ENCODE results near the gene PM20D2. TPM values are rescaled to one million over a fixed set of nuclear protein-coding genes. Genes with fewer than 3 reads are reported as not detected.

Gene PM20D2
- total RNA-seq, 1 experiment from 2014 or later = 14.2 TPM

DNA sequence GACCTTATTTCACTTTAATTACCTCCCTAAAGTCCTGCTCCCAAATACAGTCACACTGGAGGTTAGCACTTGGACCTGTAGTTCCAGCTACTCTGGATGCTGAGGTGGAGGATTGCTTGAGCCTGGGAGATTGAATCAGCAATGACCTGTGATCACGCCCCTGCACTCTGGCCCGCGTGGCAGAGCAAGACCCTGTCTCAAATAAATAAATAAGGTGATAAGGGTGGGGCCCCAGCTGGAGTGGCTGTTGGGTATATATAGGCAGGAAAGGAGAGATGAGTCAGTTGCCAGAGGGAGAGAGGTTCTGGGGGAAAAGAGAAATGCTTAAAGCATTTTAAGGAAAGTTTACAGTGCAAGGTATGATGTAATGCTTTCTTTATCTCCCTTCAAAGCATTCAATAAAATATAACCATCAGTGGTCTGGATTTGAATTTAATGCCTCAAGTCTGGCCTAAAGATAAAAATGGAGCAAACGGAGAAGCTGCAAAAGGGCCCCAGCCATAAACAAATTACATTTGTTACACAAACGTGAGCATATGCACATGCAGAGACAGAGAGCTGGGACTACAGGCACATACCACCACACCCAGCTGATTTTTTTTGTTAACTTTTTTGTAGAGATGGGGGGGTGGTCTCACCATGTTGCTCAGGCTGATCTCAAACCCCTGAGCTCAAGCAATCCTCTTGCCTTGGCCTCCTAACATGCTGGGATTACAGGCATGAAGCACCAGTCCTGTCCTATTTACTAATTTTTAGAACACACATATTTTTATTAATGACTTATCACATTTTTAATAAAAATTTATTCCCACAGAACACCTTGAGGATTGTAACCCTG, 6.1 kb upstream of the PM20D2 start:
- no peak for DNase-seq (ENCODE audit: low read depth, low spot score)
- in situ Hi-C loops (cut with HindIII; ENCODE audit: low pct_unique_long_range_greater_than_20kb, low sequenced_read_pairs) = no loop called here

DNA sequence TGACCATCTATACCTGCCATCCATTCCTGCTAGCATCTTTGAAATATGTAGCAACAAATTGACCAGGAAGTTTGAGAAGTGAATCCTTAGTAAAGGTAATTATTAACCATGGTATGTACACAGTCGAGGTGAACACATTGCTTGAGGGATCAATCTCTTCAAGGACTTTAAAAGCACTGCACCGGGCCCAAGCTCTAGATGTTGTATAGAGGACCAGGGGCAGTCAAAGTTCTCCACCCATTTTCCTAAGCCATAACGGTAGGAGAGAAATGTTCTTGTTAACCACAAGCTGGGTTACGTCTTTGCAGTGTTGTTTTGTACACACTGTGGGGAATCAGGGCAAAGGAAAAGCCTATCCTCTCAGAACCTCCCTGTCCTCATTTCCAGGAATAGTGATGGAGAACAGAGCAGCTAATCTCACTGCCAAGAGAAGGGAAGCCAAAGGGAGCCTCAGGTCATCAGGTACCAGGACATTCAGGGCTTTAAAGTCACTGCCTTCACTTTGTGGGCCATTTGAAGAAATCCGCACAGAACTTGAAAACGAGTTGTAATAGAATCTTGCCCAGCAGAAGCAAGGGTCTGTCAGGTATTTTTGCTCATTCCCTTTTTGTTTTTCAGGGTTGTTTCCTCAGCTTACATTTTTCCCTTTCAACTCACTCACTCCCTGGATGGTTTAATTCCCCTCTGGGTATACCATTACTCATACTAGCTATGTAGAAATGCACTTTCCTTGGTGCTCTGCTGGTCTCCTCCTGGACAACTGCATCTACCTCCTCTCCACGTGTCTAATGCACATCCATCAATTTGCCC, 5.3 kb upstream of the PM20D2 start:
- in situ Hi-C loops (cut with HindIII; ENCODE audit: low pct_unique_long_range_greater_than_20kb, low sequenced_read_pairs) = no loop called here

DNA sequence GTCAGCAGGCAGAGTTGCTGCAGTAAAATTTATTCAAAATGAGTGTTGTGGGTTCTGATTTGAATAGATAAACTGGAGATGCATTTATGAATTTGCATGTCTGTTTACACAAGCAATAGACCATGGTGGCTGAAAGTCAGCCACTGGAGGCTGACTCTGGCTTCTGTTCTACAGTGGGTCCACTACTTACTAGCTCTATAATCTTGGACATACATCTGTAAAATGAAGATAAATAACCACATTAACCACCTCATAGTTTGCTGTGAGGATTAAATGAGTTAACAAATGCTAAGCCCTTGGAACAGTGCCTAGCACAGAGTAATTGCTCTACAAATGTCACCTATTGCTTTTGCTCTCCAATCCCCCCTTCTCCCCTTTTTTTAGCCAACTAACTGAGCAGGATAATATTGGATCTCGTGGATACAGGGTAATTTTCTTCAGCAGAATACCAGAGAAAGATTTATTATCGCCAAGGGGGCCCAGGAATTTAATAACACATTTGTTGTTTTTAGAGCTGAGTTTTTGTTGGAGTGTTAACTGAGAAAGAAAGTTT, 1.4 kb upstream of the PM20D2 start:
- in situ Hi-C loops (cut with HindIII; ENCODE audit: low pct_unique_long_range_greater_than_20kb, low sequenced_read_pairs) = no loop called here
- no peak for DNase-seq (ENCODE audit: low read depth, low spot score)

More for the DNA sequence above, 5.3 kb upstream of the PM20D2 start:
- no peak for DNase-seq (ENCODE audit: low read depth, low spot score)

DNA sequence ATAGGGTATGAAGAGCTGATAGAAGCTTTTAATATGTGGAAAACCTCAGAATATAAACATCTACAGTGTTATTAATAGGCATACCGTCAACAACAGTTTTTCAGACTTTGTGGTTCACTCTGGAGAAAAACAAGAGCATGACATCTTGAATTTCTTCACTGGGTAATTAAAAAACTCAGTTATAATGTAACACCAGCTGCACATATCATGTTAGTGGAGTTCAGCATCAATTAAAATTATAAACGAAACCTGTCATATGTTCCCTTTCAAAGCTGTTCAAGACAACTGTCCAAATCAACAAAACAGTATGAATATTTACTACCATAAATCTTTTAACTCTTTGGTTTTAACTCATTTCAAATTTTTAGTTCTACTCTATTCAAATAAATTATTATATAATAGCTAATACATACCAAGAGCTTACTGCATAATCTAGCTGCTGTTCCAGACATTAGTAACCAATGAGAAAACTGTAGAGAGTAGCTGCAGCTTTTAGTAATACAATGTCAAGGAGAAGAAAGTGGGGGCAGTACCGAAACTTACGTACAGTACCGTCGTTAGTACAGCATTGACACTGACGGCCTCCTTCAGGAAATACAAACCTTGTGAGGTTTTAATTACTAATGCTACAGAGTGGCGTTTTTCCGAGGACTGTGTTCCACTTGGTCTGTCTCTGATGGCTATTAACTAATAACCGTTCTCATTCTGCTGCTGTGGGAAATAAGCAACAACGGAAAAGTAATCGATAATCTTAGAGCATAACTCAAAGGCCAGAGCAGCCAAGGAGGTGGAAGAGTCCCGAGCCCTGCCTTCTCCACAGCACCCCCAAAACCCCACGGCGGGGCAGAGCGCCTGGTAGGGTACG, 532 bp upstream of the PM20D2 start:
- in situ Hi-C loops (cut with HindIII; ENCODE audit: low pct_unique_long_range_greater_than_20kb, low sequenced_read_pairs) = no loop called here
- peak; percentile 24 for DNase-seq (ENCODE audit: low read depth, low spot score)

DNA sequence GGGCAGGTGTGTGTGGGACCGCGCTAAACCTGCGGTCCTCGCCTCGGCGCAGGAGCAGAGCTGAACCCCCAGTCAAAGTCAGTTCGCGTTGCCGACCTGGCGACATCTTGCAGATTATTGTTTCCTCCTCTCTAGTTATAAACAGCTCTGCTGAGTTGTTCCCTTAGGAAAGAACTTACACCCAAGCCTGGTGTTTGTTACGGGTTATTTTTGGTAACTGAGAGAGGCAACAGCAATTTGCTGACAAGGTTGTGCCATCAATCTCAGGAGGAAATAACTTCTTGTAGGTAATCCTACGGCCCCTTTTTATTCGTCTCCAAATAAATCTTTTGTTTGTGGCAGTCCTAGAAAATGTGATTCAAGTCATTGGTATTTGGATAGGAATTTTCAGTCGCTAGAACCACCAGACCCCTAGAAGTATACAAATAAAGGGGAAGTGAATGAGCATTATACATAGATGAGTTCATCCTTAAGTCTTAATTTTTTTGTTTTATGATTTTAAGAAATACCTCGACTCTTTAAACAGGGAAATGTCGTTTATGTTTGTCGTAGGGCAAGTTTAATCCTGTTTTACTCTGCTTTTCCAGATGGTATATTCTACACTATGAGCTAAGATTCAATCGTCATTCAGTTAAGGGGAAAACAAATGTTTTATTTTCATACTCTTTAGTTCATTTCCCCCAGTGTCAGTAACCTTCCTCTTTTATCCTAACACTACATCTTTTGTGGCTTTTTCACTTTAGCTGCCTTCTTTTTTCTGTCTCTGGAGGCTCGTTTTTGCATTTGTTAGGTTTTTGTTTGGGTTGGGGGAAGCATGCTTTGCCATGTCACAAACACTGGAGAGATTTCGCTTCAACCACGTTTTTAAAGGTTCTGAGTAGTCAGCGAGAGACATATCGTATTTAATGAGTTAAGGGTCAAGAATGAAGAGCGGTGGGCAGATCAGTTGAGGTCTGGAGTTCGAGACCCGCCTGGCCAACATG, 1.2 kb downstream of the PM20D2 start:
- in situ Hi-C loops (cut with HindIII; ENCODE audit: low pct_unique_long_range_greater_than_20kb, low sequenced_read_pairs) = no loop called here
- DNase-seq (ENCODE audit: low read depth, low spot score) = peak; percentile 4

DNA sequence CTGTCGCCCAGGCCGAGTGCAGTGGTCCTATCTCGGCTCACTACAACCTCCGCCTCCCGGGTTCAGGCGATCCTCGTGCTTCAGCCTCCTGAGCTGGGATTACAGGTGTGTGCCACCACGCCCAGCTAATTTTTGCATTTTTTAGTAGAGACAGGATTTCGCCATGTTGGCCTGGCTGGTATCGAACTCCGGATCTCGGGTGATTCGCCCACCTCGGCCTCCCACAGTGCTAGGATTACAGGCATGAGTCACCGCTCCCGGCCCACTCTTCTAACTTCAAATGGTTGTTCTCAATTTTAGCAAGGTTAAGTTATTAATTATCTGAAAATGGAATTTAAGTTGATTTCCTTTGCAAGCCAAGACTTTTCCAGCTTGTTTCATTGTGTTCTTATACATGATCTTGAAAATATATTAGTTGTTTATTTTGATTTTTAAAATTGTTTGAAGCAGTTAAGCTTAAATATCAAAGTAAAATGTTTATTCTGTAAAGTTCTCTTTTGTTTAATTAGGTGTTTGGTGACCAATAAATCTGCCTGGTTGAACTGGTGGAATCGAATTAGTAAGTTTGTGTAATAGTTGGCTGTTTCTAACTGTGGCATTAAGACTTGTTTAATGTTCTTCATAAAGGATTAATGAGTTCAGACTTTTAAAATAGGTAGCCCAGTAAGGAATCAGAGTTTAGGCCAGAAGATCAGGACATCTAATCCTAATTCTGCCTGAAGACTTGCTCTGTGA, 2.3 kb downstream of the PM20D2 start:
- in situ Hi-C loops (cut with HindIII; ENCODE audit: low pct_unique_long_range_greater_than_20kb, low sequenced_read_pairs) = no loop called here
- no peak for DNase-seq (ENCODE audit: low read depth, low spot score)

DNA sequence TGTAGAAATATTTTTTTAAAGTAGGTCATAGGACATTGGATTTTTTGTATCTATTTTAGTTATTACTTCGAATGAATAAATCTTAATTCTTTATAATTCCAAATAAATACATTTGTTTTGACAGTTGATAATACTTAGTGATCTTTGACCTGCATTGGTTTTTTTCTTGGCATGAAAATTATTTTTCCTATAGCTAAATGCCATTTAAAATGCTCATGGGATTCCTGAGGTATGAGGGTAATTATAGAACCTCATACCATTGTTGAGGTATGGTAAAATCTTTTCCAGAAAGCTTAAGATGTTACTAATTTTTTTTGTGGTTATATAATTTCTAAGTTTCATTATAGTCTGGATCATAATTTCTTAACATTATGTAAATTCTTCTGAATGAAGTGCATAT, 8.3 kb downstream of the PM20D2 start:
- in situ Hi-C loops (cut with HindIII; ENCODE audit: low pct_unique_long_range_greater_than_20kb, low sequenced_read_pairs) = no loop called here

DNA sequence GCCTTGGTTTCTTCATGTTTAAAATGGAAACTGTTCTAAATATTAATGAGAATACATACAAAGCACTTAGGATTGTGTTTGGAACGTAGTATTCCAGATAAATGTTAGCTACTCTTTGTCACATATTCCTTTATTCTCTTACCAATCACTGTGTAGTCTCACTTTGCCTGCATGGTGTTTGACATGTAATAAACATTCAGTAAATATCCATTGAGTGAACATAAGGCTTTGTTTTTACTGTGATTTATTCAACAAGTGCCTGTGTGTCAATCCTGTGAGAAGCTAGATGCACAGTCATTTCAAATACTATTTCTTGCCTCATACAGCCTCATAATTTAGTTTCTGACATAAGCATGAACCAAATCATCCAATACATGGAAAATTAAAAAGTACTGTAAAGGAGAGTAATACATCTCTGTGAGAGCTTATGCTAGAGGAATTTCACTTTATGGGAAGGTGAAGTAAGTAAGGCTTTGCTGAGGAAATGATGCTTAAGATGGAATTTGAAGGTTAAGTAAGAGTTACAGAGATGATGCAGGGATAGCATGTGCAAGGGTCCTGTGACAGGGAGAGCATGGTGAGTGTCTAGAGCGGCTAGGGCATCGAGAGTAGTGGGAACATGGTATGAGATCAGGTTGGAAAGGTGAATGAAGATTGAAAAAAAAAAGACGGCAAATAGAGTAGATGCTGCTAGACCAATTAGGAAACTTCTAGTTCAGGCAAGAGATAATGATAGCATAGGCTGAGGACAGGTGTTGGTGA, 14.7 kb downstream of the PM20D2 start:
- no peak for DNase-seq (ENCODE audit: low read depth, low spot score)
- in situ Hi-C loops (cut with HindIII; ENCODE audit: low pct_unique_long_range_greater_than_20kb, low sequenced_read_pairs) = no loop called here

More for the DNA sequence above, 8.3 kb downstream of the PM20D2 start:
- DNase-seq (ENCODE audit: low read depth, low spot score) = no peak

DNA sequence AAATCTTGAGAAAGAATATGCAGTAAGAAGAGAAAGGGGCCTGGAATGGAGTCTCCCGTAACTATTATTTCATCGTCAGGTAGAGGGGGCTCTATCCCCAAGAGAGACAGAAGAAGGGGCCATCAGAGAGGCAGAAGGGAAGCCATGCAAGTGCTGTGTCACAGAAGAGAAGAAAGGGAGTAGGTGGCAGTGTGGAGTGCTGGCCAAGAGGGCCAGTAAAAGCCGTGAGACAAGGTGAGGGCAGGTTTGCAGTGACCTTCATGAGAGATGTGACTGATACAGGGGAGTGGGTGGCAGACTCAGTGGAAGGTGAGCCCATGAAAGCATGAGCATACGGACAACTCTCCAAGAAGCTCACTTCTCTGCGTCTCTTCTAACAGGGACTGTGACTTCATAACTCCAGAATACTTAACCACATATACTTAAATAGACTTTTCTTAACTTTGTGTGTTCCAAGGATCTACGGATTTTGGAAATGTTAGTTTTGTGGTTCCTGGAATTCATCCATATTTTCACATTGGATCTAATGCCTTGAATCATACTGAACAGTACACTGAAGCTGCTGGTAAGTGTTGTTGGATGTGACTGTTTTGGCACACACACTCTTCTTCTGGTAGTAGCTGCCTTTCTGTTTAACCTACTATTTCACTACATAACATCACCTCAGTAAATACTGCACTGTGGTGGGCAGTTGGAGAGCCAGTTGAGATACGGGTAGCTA, 15.6 kb downstream of the PM20D2 start:
- no peak for DNase-seq (ENCODE audit: low read depth, low spot score)

DNA sequence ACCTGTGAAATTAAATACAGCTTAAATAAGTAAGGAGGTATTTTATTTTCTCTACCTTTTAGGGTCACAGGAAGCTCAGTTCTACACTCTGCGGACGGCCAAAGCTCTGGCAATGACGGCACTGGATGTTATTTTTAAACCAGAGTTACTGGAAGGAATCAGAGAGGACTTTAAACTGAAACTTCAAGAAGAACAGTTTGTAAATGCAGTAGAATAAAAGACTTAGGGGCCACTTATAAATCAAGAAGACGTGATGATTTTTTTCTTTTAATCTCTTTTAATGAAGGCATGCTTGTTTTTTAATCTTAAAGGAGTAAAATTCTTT, 16.2 kb downstream of the PM20D2 start:
- DNase-seq (ENCODE audit: low read depth, low spot score) = no peak
- in situ Hi-C loops (cut with HindIII; ENCODE audit: low pct_unique_long_range_greater_than_20kb, low sequenced_read_pairs) = no loop called here

More for the DNA sequence above, 15.6 kb downstream of the PM20D2 start:
- in situ Hi-C loops (cut with HindIII; ENCODE audit: low pct_unique_long_range_greater_than_20kb, low sequenced_read_pairs) = no loop called here

DNA sequence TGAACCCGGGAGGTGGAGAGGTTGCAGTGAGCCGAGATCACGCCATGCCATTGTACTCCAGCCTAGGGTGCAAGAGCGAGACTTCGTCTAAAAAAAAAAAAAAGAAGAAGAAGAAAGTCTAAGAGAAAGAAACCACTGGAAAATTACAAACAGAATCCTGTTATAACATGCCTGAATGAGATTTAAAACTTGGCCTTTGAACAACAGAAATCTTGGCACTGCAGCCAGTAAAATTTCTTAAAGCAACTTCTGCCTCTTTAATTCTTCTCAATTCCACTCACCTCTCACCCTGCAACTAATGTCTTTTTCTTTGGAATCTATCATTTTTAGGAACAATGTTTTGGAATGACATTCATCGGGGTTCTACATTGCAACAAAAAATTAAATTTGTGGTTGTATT, 26.3 kb downstream of the PM20D2 start:
- DNase-seq (ENCODE audit: low read depth, low spot score) = no peak
- in situ Hi-C loops (cut with HindIII; ENCODE audit: low pct_unique_long_range_greater_than_20kb, low sequenced_read_pairs) = no loop called here

DNA sequence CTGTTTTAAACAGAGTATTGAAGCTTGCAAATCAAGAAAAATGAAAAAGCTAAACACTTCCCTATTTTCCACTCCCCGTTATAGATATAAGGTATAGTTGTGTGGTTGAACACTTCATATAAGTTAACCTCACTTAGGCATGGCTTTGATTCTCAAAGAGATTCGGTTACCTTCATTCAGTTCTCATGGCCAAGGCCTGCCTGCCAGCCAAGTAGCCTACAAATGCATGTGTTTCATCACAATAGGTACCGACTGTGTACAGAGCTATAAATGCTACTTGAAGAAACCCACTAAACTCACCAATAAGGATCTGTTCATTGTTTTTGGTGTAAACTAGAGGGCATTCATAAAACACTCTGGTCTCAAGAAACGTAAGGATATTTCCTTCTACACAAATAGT, 27.8 kb downstream of the PM20D2 start:
- in situ Hi-C loops (cut with HindIII; ENCODE audit: low pct_unique_long_range_greater_than_20kb, low sequenced_read_pairs) = no loop called here

DNA sequence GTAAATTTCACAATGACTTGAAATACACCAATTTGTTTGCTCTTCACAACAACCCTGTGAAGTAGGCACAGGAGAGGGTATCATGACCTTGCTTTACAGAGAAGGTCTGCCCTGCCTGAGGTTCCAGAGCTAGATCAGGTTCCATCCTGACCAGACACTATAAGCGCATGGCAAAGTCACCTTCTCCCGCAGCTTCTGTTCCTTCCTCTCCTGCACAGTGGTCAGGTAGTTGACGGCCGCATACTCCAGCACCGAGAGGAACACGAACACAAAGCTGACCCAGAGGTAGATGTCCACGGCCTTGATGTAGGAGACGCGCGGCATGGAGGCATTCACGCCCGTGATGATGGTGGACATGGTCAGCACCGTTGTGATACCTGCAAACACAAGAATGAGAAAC, 34.3 kb downstream of the PM20D2 start:
- DNase-seq (ENCODE audit: low read depth, low spot score) = no peak
- in situ Hi-C loops (cut with HindIII; ENCODE audit: low pct_unique_long_range_greater_than_20kb, low sequenced_read_pairs) = no loop called here

More for the DNA sequence above, 27.8 kb downstream of the PM20D2 start:
- no peak for DNase-seq (ENCODE audit: low read depth, low spot score)

DNA sequence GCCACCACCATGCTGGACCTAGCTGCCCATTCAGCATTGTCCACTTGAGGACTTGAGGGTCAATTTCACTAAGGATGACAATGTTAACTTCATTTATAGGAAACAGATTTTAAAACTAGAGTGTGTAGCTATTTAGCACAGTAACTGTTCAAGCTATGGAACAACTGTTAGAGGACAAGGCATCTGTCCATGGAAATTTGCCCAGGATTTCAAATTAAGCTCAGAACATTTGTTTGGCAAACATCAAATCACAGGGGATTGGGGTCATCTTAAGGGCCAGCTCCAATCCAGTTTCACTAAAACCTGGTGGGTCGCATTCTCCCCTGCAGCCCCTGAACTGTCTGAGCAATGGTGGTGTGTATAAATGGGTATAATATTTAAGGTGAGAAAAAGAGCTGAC, 35.1 kb downstream of the PM20D2 start:
- DNase-seq (ENCODE audit: low read depth, low spot score) = no peak
- in situ Hi-C loops (cut with HindIII; ENCODE audit: low pct_unique_long_range_greater_than_20kb, low sequenced_read_pairs) = no loop called here

DNA sequence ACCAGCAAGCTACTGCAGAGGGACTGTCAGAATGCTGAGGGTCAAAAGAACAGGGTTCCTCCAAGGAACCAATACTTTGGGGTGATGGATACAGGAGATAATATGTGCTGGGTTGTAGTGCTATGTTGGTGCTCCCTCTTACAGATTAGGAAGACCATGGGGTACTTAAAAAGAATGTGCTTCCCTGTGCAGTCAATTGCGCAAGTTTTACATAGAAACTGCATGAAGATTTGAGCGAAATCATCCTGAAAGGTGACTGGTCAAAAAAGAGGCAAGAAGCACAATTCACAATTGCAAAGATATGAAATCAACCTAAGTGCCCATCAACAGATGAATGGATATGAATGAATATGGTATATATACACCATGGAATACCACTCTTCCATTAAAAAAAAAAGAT, 37.4 kb downstream of the PM20D2 start:
- in situ Hi-C loops (cut with HindIII; ENCODE audit: low pct_unique_long_range_greater_than_20kb, low sequenced_read_pairs) = no loop called here
- no peak for DNase-seq (ENCODE audit: low read depth, low spot score)

Measured in SK-MEL-5 (cell line).